Hematopoietic multipotent progenitor cell (in vitro differentiated cells): ENCODE results near the gene MEX3D. TPM values are rescaled to one million over a fixed set of nuclear protein-coding genes. Genes with fewer than 3 reads are reported as not detected.
A peak's percentile ranks its signal among the peaks of the same experiment; 100 is the strongest.
"Not testable (repeated sequence)": the region's sequence is repeated elsewhere in the genome, so short reads cannot be mapped to it uniquely, and the experiment has no call there.

Source experiments
- DNase-seq, 3 donors: peaks; one replicate each; pipeline ENCODE4 v3.0.0-alpha.2; 2011 to 2015; ENCODE audit warnings: low read depth in 2 of 3, low spot score in 2 of 3
- total RNA-seq: library from RNA; depleted of rRNA; stranded (reverse); fragments of >200 nt; gene quantifications from one replicate; pipeline ENCODE4 v1.2.3, GENCODE V29; 2012

The MEX3D gene
- total RNA-seq, 1 donor: 4.8 TPM

DNA sequence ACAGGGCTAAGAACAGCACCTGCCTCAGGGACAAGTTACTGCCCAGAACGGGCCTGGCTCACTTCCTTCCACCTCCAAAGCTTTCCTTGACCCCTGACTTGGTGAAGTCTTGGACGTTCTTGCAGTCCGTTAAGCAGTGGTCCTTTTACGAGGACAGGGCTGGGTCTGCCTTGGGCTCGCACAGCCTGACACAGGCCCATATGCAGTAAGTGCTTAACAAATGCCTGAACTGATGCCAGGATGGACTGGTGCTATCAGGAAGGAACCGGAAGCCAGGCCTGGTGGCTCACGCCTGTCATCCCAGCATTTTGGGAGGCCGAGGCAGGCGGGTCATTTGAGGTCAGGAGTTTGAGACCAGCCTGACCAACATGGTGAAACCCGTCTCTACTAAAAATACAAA lies 46.1 kb downstream of the MEX3D start:
- no peak for DNase-seq

- no peak for DNase-seq
Measured at GRCh38 chr19:1521636-1522035, 46.5 kb downstream of the MEX3D start.

DNA sequence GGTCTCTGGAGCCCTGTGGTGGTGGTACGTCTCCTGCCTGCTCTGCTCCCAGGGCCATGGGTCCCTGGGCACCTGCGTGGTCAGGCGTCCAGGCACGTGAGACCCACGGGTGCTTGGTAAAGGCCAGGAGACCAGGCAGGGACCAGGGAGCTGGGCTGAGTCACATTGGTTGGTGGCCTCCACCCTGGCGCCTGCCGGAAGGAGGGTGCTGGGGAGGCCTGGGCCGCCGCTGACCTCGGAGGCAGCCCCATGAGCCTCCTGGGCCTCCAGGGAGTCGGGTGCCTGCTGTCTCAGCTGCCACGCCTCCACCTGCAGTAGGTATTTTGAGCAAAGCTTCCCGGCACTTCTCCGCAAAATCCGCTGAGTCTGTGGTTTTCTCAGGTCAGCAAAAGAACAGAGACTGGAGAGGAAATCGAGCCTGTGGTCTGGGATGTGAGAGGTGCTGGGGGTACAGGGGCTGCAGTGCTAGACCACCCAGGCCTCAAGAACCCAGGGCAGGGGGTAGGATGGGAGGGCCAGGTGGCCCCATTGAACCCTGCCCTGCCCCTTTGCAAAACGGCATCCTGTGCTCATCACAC lies 47.8 kb downstream of the MEX3D start:
- DNase-seq: no peak

DNA sequence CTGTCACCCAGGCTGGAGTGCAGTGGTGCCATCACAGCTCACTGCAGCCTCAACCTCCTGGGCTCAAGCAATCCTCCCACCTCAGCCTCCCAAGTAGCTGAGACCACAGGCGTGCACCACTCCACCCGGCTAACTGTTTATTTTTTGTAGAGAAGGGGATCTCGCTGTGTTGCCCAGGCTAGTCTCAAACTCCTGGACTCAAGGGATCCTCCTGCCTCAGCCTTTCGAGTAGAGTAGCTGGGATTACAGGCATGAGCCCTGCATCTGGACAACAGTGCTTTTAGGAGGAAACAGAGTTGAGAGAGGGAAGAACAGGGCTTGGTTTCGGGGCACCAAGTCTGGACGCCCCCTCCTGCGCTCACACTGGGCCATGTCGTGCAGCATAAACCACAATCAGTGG lies 48.3 kb downstream of the MEX3D start:
- not testable (repeated sequence) for DNase-seq

- DNase-seq: no peak
Measured at GRCh38 chr19:1518471-1518870, 49.7 kb downstream of the MEX3D start.

- DNase-seq: no peak
Measured at GRCh38 chr19:1516395-1516753, 51.8 kb downstream of the MEX3D start.

DNA sequence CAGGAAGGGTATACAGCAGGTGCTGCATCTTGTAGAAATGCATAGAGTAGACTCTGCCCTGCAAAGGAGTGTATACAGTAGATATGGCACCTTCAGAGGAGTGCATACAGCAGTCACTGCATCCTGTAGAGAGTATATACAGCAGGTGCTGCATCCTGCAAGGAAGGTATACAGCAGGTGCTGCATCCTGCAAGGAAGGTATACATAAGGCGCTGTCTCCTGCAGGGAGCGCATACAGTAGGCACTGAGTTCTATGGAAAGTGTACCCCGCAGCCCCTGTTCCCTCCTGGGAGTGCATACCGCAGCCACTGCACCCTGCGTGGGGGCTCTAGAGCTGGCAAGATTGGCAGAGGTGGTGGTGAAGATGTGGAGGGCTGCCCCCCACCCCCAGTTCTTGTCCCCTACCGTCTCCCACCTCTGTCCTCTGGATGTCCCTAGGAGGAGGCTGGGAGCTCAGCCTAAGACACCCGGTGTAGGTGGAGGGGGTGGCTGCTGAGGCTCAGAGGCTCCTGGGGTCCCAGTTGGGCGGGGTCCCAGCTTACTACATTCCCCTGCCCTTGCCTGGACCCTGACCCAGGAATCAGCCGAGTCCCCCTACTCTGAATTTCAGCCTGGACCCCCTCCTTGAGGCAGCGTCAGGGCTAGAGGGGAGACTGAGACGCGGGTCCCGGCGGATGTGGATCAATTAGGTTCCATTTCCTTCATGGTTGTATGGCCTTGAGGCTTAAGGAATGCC lies 53.0 kb downstream of the MEX3D start:
- DNase-seq: no peak

DNA sequence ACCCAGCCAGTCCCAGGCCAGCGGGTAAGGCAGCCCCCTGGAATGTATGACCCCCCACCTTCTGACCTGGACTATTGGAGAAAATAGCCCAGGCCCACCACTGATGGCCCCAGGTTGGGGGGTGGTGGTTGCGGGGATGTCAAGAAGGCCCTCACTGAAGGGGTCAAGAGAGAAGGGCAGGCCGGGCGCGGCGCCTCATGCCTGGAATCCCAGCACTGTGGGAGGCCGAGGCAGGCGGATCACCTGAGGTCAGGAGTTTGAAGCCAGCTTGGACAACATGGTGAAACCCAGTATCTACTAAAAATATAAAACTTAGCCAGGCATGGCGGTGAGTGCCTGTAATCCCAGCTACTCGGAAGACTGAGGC lies 53.8 kb downstream of the MEX3D start:
- no peak for DNase-seq

- DNase-seq: peak in 2 of 3 donors; percentile 56 to 65
Measured at GRCh38 chr19:1513499-1514294, 54.4 kb downstream of the MEX3D start.

DNA sequence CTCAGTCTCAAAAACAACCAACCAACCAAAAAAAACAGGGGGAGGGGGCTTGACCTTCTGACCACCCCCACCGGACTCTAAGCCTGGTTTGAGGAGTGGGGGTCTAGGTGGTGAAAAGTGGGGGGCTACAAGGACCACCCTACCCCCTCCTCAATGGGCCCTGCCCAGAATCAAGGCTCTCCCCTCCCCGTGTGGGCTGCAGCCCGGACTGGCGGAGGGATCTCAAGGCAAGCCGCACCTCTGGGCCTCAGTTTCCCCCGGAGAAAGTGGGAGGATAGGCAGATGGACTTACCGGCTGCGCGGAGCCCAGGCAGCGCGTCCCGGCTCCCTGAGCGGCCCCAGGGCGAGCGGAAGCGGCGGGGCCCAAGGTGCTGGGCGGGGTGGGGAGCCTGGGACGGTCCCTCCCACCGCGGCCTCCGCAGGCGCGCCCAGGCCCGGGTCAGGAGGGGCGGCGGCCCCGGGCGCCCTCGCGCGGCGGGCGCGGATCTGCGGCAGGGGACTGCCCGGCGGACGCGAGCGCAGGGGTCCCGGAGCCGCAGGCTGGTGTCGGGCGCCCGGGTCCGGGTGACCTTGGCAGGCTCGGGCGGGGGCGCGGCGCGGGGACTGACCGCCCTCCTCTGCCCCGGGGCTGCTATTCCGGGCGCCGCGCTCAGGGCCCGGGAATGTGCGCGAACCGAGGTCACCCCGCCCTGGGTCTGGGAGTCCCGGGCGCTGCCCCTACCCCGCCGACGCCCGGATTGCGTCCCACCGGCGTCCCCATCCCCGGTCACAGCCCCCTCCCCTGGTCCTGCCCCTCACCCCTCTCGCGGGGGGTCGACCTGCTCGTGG lies 55.2 kb downstream of the MEX3D start, which contains the start of gene ADAMTSL5:
Gene ADAMTSL5 (minus strand): TSS at position 349 of the 828 bp plus-strand sequence. CDS start 2,076 bp downstream, outside the sequence.
- no peak for DNase-seq

DNA sequence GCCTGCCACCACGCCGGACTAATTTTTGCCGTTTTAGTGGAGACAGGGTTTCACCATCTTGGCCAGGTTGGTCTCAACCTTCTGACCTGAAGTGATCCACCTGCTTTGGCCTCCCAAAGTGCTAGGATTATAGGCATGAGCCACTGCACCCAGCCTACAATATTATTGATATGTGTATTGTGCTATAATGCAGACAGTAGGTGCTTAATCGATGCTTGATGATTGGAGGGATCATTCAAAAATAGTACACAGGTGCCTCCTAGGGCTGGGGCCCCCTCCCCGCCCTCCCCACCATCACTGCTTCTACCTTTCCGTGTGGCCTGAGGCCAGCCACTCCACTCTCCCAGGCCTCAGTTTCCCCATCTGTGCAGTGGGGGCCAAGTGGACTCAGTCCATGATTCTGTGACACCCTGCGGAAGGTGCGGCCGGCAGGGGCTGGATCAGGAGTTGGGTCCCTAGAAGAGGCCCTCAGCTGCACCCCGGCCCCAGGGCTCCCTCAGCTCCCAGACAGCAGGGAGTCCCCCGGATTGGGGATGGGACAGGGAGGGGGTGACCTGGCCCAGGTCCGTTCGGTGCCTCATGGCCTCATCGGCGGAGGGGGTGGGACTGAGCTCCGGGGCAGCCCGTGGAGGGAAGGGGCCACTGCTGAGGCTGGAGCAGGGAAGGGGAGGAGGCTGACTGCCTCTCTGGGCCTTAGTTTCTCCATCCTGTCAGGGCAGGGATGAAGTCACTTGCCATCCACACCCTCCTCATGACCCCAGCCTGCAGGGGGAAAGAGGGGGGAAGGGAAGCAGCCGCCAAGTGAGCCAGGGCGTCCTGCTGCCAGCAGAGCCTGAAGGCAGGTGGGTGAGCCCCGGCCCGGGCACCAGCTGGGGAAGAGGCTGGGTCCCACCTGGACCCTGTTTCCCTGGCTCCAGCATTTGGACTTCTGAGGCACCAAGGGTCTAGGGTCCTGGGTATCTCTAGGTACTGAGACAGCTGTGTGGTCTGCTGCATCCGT lies 56.5 kb downstream of the MEX3D start:
- no peak for DNase-seq

DNA sequence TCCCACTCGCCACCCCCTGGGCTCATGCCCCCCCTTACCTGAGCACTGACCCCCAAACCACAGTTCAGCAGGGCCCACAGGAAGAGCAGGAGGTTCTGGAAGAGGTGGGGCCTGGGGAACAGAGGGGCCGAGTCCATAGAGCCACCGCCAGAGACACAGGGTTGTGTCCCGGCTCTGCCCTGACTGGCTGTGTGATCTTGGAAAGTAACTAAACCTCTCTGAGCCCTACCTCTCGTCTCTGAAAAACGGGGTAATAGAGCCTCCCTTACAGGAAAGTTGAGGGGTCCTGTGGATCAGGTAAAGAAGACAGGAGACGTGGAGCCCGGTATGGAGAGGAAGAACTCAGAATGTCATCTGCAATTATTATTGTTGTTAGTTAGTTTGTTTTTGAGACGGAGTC lies 57.3 kb downstream of the MEX3D start:
- DNase-seq: no peak

GRCh38 chr19:1510442-1510806 lies 57.7 kb downstream of the MEX3D start:
- DNase-seq: no peak

GRCh38 chr19:1509602-1510441 lies 58.3 kb downstream of the MEX3D start:
- no peak for DNase-seq

DNA sequence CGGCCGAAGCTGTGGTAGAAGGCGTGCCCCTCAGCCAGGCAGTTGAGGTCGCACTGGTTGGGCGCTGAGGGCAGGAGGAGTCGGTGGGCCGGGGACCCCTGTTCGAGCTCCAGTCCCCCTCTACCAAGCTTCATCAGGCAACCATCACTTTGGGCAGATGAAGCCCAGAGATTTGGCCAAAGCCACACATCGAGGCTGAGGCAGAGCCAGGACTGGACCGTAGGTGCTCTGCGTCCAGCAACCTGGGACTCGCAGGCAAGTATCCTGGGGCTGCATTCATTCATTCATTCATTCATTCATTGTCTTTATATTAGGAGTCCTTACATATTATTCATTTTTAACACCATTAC lies 59.6 kb downstream of the MEX3D start:
- no peak for DNase-seq

DNA sequence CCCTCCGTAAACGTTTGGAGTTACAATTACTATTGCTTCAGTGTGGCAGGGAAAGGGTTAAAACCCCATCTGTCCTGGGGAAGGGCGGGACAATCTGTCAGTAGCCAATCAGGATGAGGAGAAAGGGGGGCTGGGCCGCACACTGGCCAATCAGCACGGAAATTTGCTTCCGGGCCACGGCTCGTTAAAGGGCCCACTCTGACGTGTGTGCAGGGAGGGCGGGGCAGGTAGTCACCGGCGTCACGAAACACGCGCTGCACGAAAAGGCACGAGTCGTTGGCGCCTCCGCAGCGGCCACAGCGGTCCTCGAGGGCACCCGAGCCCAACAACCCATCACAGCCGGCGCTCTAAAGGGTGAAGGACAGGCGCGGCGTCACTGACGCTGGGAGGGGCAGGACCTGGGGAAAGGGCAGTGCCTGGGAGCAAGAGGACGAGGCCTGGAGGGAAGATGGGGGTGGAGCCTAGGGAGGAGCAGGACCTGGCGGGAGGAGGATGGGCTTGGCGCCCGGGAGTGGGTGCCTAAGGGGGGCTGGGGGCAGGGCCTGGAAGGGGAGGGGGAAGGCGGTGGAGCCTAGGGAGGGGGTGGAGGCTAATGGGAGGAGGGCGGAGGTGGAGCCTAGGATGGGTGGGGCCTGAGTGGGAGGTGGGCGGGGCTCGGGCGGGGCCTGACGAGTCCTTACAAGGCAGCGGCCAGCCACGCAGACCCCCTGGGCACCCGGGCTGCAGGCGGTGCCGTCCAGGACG lies 60.2 kb downstream of the MEX3D start:
- DNase-seq: peak; percentile 83 to 97 (median 95)

- no peak for DNase-seq
Measured at GRCh38 chr19:1507192-1507660, 60.9 kb downstream of the MEX3D start.
